ENCODE measurements around the gene MAGEE2. TPM values are rescaled to one million over a fixed set of nuclear protein-coding genes. Genes with fewer than 3 reads are reported as not detected.

MAGEE2 gene
- total RNA-seq = not detected

GRCh38 chrX:75784680-75785491 is at the start of gene MAGEE2:
MAGEE2 (minus strand) TSS chrX:75785254; CDS start chrX:75785051, 203 bp downstream.

All from melanocyte of skin (primary cell).